ENCODE measurements around the gene PEMT. TPM values are rescaled to one million over a fixed set of nuclear protein-coding genes. Genes with fewer than 3 reads are reported as not detected.

PEMT gene
- total and polyA plus RNA-seq, 3 experiments from 2014 or later = 31.9 to 42.1 (median 34.6) TPM

GRCh38 chr17:17526369-17526768 lies 65.1 kb downstream of the PEMT start:
- no peaks in the 10 kb centered on the region for H3K4me1 ChIP-seq (ENCODE audit: insufficient read depth, low read length)
- Mint-ChIP-seq H3K4me3 (no peak overlapping the region), H3K27me3 (no peaks in the 10 kb centered on the region), H3K36me3 (peaks cover 0 to 1% (median 0%) of the 10 kb centered on the region in 3 donors), H3K9me3 (no peaks in the 10 kb centered on the region), H3K4me1 (no peaks in the 10 kb centered on the region), H3K27ac (no peak overlapping the region)
- no peaks in the 10 kb centered on the region for H3K27me3 ChIP-seq (ENCODE audit: insufficient read depth, low read length, poor library complexity, severe bottlenecking)
- DNase-seq = no peak
- ChIA-PET POLR2A (no interaction called here), CTCF (no interaction called here)
- H3K36me3 ChIP-seq (ENCODE audit: insufficient read depth, low read length) = no peaks in the 10 kb centered on the region
- H3K27ac ChIP-seq (ENCODE audit: low read depth, low read length) = no peak overlapping the region
- no peak overlapping the region for H3K4me3 ChIP-seq (ENCODE audit: low read length)
- H3K9me3 ChIP-seq (ENCODE audit: low read length) = no peaks in the 10 kb centered on the region

GRCh38 chr17:17525956-17526355 lies 65.6 kb downstream of the PEMT start:
- Histone ChIP-seq H3K36me3 (ENCODE audit: insufficient read depth, low read length) (no peaks in the 10 kb centered on the region), H3K9me3 (ENCODE audit: low read length) (no peaks in the 10 kb centered on the region), H3K4me3 (ENCODE audit: low read length) (no peak overlapping the region), H3K27me3 (ENCODE audit: insufficient read depth, low read length, poor library complexity, severe bottlenecking) (no peaks in the 10 kb centered on the region), H3K4me1 (ENCODE audit: insufficient read depth, low read length) (no peaks in the 10 kb centered on the region), H3K27ac (ENCODE audit: low read depth, low read length) (no peak overlapping the region)
- Mint-ChIP-seq H3K4me1 (no peaks in the 10 kb centered on the region), H3K9me3 (no peaks in the 10 kb centered on the region), H3K27me3 (no peaks in the 10 kb centered on the region), H3K27ac (no peak overlapping the region), H3K4me3 (no peak overlapping the region), H3K36me3 (peaks cover 0 to 4% (median 0%) of the 10 kb centered on the region in 3 donors)
- ChIA-PET POLR2A (no interaction called here), CTCF (no interaction called here)
- DNase-seq = no peak

GRCh38 chr17:17525311-17525710 lies 66.2 kb downstream of the PEMT start:
- H3K36me3 ChIP-seq (ENCODE audit: insufficient read depth, low read length) = no peaks in the 10 kb centered on the region
- H3K27ac ChIP-seq (ENCODE audit: low read depth, low read length) = no peak overlapping the region
- Mint-ChIP-seq H3K9me3 (no peaks in the 10 kb centered on the region), H3K27ac (no peak overlapping the region), H3K36me3 (peaks cover 0 to 6% (median under 1%) of the 10 kb centered on the region in 3 donors), H3K4me3 (no peak overlapping the region), H3K27me3 (no peaks in the 10 kb centered on the region), H3K4me1 (no peaks in the 10 kb centered on the region)
- POLR2A ChIA-PET = no interaction called here
- no peak for DNase-seq
- no peaks in the 10 kb centered on the region for H3K9me3 ChIP-seq (ENCODE audit: low read length)
- H3K27me3 ChIP-seq (ENCODE audit: insufficient read depth, low read length, poor library complexity, severe bottlenecking) = no peaks in the 10 kb centered on the region
- no peaks in the 10 kb centered on the region for H3K4me1 ChIP-seq (ENCODE audit: insufficient read depth, low read length)
- no peak overlapping the region for H3K4me3 ChIP-seq (ENCODE audit: low read length)
- CTCF ChIA-PET = interaction anchor here (1.1 kb wide), 1 partner anchor 28 kb away, joined by 3 read pairs; no protein-coding TSS in a partner anchor

GRCh38 chr17:17523731-17524490 lies 67.6 kb downstream of the PEMT start:
- Mint-ChIP-seq H3K4me3 (no peak overlapping the region), H3K27me3 (no peaks in the 10 kb centered on the region), H3K36me3 (peaks cover 0 to 9% (median 2%) of the 10 kb centered on the region in 3 donors), H3K9me3 (no peaks in the 10 kb centered on the region), H3K4me1 (no peaks in the 10 kb centered on the region), H3K27ac (peak overlapping the region in 1 of 8 donors; percentile 47)
- DNase-seq = no peak
- no peaks in the 10 kb centered on the region for H3K27me3 ChIP-seq (ENCODE audit: insufficient read depth, low read length, poor library complexity, severe bottlenecking)
- no peaks in the 10 kb centered on the region for H3K36me3 ChIP-seq (ENCODE audit: insufficient read depth, low read length)
- no peaks in the 10 kb centered on the region for H3K9me3 ChIP-seq (ENCODE audit: low read length)
- no peak overlapping the region for H3K27ac ChIP-seq (ENCODE audit: low read depth, low read length)
- H3K4me3 ChIP-seq (ENCODE audit: low read length) = no peak overlapping the region
- ChIA-PET CTCF (no interaction called here), POLR2A (no interaction called here)
- H3K4me1 ChIP-seq (ENCODE audit: insufficient read depth, low read length) = no peaks in the 10 kb centered on the region

GRCh38 chr17:17523001-17523730 lies 68.3 kb downstream of the PEMT start:
- POLR2A ChIA-PET = no interaction called here
- Histone ChIP-seq H3K27ac (ENCODE audit: low read depth, low read length) (no peak overlapping the region), H3K27me3 (ENCODE audit: insufficient read depth, low read length, poor library complexity, severe bottlenecking) (no peaks in the 10 kb centered on the region), H3K9me3 (ENCODE audit: low read length) (no peaks in the 10 kb centered on the region), H3K4me3 (ENCODE audit: low read length) (no peak overlapping the region), H3K4me1 (ENCODE audit: insufficient read depth, low read length) (no peaks in the 10 kb centered on the region), H3K36me3 (ENCODE audit: insufficient read depth, low read length) (no peaks in the 10 kb centered on the region)
- DNase-seq = no peak
- H3K4me1 Mint-ChIP-seq = no peaks in the 10 kb centered on the region
- H3K27me3 Mint-ChIP-seq = peaks cover 0 to 2% of the 10 kb centered on the region in 2 donors
- CTCF ChIA-PET = no interaction called here
- H3K9me3 Mint-ChIP-seq = no peaks in the 10 kb centered on the region
- no peak overlapping the region for H3K4me3 Mint-ChIP-seq
- no peak overlapping the region for H3K27ac Mint-ChIP-seq
- H3K36me3 Mint-ChIP-seq = peaks cover 0 to 9% (median 2%) of the 10 kb centered on the region in 3 donors

- Mint-ChIP-seq H3K27me3 (peaks cover 0 to 2% of the 10 kb centered on the region in 2 donors), H3K27ac (no peak overlapping the region), H3K9me3 (no peaks in the 10 kb centered on the region), H3K4me3 (no peak overlapping the region), H3K36me3 (peaks cover 0 to 9% (median 5%) of the 10 kb centered on the region in 3 donors), H3K4me1 (no peaks in the 10 kb centered on the region)
- ChIA-PET CTCF (no interaction called here), POLR2A (no interaction called here)
- no peak for DNase-seq
- H3K36me3 ChIP-seq (ENCODE audit: insufficient read depth, low read length) = no peaks in the 10 kb centered on the region
- H3K4me3 ChIP-seq (ENCODE audit: low read length) = no peak overlapping the region
- no peaks in the 10 kb centered on the region for H3K4me1 ChIP-seq (ENCODE audit: insufficient read depth, low read length)
- no peaks in the 10 kb centered on the region for H3K9me3 ChIP-seq (ENCODE audit: low read length)
- H3K27me3 ChIP-seq (ENCODE audit: insufficient read depth, low read length, poor library complexity, severe bottlenecking) = no peaks in the 10 kb centered on the region
- no peak overlapping the region for H3K27ac ChIP-seq (ENCODE audit: low read depth, low read length)
These were observed 70.8 kb downstream of the PEMT start for GRCh38 chr17:17520599-17521232.

GRCh38 chr17:17519886-17520285 lies 71.6 kb downstream of the PEMT start:
- Histone ChIP-seq H3K27ac (ENCODE audit: low read depth, low read length) (no peak overlapping the region), H3K4me3 (ENCODE audit: low read length) (no peak overlapping the region), H3K4me1 (ENCODE audit: insufficient read depth, low read length) (no peaks in the 10 kb centered on the region), H3K27me3 (ENCODE audit: insufficient read depth, low read length, poor library complexity, severe bottlenecking) (no peaks in the 10 kb centered on the region), H3K9me3 (ENCODE audit: low read length) (no peaks in the 10 kb centered on the region), H3K36me3 (ENCODE audit: insufficient read depth, low read length) (no peaks in the 10 kb centered on the region)
- H3K4me1 Mint-ChIP-seq = no peaks in the 10 kb centered on the region
- ChIA-PET CTCF (interaction anchor here (0.8 kb wide), 1 partner anchor 24 kb away, joined by 3 read pairs; the partner anchor contains the start of gene RASD1), POLR2A (no interaction called here)
- no peak for DNase-seq
- H3K27me3 Mint-ChIP-seq = peaks cover 0 to 2% of the 10 kb centered on the region in 2 donors
- H3K9me3 Mint-ChIP-seq = no peaks in the 10 kb centered on the region
- H3K36me3 Mint-ChIP-seq = peaks cover 0 to 9% (median 5%) of the 10 kb centered on the region in 3 donors
- no peak overlapping the region for H3K4me3 Mint-ChIP-seq
- no peak overlapping the region for H3K27ac Mint-ChIP-seq

- Mint-ChIP-seq H3K27ac (no peak overlapping the region), H3K4me3 (no peak overlapping the region), H3K27me3 (peaks cover 0 to 2% of the 10 kb centered on the region in 2 donors), H3K9me3 (no peaks in the 10 kb centered on the region), H3K4me1 (no peaks in the 10 kb centered on the region), H3K36me3 (peaks cover 0 to 9% (median 5%) of the 10 kb centered on the region in 3 donors)
- H3K27ac ChIP-seq (ENCODE audit: low read depth, low read length) = no peak overlapping the region
- H3K36me3 ChIP-seq (ENCODE audit: insufficient read depth, low read length) = no peaks in the 10 kb centered on the region
- H3K4me3 ChIP-seq (ENCODE audit: low read length) = no peak overlapping the region
- H3K27me3 ChIP-seq (ENCODE audit: insufficient read depth, low read length, poor library complexity, severe bottlenecking) = no peaks in the 10 kb centered on the region
- H3K9me3 ChIP-seq (ENCODE audit: low read length) = no peaks in the 10 kb centered on the region
- ChIA-PET CTCF (interaction anchor here (1.1 kb wide), 1 partner anchor 123 kb away, joined by 3 read pairs; no protein-coding TSS in a partner anchor), POLR2A (no interaction called here)
- no peak for DNase-seq
- H3K4me1 ChIP-seq (ENCODE audit: insufficient read depth, low read length) = no peaks in the 10 kb centered on the region
These were observed 72.6 kb downstream of the PEMT start for GRCh38 chr17:17518951-17519350.
